ENCODE measurements around the gene KLK10.

DNA sequence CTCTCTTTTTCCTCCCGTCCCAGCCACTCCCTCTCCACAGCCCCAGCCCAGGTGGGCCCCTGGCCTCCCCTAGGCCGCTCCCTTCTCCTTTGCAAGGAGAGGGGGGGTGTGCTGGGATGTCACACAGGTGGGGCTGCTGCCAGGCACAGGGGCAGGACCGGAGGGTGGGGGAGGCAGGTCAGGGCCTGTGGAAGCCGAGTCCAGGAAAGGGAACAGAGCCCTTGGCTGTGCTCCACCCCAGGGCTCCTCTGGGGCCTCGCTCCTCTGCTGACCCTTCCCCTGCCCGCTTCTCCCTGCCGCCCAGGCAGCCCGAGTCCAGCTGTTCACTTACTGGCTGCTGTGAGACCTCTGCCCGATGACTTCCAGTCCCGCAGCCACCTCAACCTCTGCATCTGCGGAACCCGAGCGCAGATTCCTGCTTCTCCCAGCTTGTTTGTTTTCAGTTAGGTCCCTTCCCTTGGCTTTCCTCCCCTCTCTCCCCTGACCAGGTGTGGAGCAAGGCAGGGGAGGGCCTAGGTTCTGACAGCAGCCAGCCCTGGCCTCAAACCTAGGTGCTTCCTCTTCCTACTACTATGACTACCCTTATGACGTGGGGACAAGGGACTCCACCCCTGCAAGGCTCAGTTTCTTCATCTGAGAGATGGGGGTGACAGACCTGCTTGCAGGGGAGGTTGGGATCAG, 7.8 kb upstream of the KLK10 start:
- TF ChIP-seq CTCF (IDR thresholded peaks at IDR 0.05; ENCODE audit: low read depth, low read length) (no peak), EZH2phosphoT487 (IDR thresholded peaks at IDR 0.05; ENCODE audit: low read depth) (no peak)
